ENCODE results near the gene PDPK1.
"Not testable (repeated sequence)": the region's sequence is repeated elsewhere in the genome, so short reads cannot be mapped to it uniquely, and the experiment has no call there.

GRCh38 chr16:2568573-2568972 lies 30.8 kb downstream of the PDPK1 start:
- TF ChIP-seq CTCF (IDR thresholded peaks at IDR 0.05; ENCODE audit: poor library complexity); EZH2 (IDR thresholded peaks at IDR 0.05; ENCODE audit: borderline replicate concordance); EZH2phosphoT487 (IDR thresholded peaks at IDR 0.05; ENCODE audit: low read depth, severe bottlenecking, unreplicated experiment): not testable (repeated sequence)
